ENCODE measurements around the gene UXT. TPM values are rescaled to one million over a fixed set of nuclear protein-coding genes. Genes with fewer than 3 reads are reported as not detected.
"Not testable (repeated sequence)": the region's sequence is repeated elsewhere in the genome, so short reads cannot be mapped to it uniquely, and the experiment has no call there.

Gene UXT, protein sequence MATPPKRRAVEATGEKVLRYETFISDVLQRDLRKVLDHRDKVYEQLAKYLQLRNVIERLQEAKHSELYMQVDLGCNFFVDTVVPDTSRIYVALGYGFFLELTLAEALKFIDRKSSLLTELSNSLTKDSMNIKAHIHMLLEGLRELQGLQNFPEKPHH
- total RNA-seq (2014; rRNA removed; shearing (Covaris generic)) = 178 and 233 TPM in 2 replicates

DNA sequence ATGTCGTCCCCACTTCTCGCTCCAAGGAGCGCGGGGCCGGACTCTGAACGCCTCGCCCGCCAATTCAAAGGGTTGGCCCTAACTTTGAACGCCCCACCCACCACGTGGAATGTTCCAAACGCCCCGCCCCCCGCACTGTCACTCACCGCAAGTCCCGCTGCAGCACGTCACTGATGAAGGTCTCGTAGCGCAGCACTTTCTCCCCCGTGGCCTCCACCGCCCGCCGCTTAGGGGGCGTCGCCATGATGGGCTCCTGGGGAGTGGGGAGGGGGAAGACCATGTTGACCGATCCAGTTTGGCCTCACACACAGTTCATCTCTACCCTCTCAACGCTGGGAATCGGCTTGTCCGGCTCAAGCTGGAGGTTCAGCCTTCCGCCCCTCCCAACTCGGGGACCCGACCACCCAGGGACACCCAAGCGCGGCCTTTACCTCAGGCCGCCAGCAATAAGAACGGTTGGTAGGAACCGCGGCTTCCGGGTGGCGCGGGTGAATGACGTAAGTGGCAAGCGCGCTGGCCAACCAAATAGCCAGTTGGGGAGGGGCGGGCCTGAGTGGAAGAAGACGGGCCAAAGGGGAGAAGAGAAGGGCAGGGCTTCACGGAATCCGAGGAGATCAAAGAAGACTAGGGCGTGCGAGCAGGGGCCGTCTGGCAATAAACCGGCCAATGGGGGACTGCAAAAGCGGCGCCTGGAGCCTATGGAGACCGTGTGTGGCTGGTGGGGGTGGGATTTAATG, at the start of gene UXT:
Gene UXT (minus strand): TSS at position 497 of the 737 bp plus-strand sequence. CDS start 253 bp downstream, at position 244.
- DNase-seq (ENCODE audit: low read depth) = peak; percentile 95

DNA sequence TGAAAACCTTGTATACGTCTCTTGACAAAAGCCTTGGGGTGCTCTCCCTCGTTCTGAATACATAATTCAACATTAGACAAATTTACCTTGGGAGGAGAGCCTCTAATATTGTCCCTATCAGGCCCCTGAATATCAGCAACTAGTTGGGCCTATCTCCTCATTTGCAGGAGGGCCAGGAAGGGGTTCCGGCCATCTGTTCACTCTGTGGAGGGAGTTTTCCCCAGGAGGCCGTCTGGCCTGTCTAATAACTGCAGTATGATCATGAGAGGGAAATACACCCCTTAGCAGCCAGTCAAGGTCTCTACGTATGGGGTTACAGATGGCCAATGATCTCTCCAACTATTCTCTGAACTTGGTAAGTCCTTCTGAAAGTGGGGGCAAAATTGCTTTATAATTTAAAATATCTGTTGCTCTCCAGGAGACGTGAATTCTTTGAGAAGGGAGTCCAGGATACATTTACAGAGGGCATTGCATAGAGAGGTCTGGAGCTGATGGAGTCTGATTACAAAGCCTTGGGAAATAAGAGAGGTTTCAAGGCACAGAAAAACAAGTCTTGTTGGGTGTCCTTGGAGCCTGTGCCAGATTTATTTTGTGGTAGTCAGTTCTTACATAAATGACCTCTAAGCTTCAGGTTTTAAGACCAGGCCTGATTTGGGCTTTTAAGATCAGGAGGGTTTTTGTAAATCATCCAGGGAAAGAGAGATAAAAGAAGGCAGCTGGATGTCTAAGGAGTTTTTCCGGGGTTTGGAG, 48.2 kb upstream of the UXT start:
- DNase-seq (ENCODE audit: low read depth) = no peak

DNA sequence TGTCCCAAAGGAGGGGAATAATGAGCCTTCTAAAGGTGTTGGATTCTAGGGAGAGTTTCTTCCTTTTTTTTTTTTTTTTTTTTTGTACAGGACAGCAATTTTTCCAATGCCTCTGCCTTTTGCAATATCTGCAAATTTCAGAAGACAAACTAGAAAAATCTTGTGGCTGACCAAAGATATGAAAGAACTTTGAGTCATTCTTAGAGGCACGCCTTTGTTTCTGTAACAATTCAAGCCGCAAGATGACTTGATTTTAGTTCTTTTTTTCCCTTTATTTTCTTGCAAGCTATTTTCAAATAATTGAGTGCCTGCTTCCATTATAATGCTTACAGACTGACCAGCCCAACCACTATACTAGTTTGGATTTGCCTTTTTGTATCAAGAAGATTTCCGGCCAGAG, 47.6 kb upstream of the UXT start:
- peak; percentile 21 for DNase-seq (ENCODE audit: low read depth)

DNA sequence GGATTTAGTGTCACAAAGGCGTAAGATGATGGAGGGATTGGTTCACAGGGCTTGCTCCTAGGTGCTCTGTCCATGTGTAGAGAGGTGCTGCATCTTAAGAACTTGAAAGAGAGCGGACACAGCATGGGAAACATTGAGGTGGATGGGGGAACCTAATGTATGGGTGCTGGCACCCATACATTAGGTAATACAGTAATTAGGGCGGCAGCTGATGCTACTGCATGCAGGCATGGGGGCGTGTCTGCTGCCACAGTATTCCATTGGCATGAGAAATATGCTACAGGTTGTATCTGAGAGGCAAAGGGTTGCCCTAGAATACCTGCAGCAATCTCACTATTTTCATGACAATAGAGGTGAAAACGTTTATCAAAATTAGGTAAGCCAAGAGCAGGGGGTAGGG, 45.8 kb upstream of the UXT start:
- DNase-seq (ENCODE audit: low read depth) = no peak

DNA sequence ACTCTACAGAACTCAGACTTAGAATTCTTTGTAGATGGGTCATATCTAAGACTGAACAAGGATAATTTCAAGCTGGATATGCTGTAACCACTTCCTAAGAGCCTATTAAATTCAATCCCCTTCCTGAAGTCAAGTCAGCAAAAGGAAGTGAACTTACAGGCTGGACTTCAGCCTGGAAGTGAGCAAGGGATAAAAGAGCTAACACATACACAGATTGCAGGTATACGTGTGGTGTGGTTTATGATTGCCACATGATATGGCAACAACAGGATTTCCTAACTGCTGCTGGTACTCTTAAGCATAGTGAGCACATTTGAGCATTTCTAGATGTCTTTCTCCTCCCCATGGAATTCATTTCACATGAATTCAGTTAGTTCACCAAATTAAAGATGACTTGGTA, 38.2 kb upstream of the UXT start:
- DNase-seq (ENCODE audit: low read depth) = no peak

DNA sequence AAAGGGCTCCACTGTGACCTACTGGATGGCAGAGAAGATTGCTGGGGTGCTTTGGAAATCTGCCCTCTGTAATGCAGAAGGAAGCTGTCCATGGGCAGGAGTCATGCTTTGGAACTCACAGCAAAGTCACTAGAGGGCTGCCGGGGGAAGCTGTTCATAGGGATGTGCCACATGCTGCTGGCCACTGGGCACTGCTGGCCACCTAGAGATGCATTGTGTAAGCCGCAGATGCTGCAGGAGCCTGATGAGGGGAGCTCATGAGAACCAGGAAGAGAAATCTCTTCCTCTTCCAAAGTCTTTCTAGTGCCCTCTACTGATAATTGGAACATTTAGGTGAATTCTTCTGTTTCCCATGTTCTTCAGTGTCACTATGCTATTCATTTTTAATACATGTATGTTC, 31.2 kb upstream of the UXT start:
- peak; percentile 15 for DNase-seq (ENCODE audit: low read depth)

DNA sequence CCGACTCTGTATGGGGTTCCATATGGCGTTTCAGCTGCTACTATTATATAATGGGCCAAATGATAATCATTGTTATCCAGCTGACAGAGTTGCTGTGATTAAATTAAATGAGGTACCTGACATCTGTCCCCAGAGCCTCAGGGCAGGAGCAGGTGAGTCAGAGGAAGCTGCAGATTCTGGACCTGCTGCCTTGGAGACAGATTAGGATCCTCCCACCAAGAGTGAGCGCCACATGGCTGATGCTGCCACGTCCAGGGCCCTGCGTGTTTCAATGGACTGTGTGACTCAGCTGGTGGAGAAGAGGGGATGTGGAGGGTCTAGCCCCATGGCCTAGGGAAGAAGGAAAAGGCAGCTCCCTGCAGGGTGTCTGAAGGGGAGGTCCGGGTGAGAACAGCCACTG, 28.3 kb upstream of the UXT start:
- DNase-seq (ENCODE audit: low read depth) = peak; percentile 4

DNA sequence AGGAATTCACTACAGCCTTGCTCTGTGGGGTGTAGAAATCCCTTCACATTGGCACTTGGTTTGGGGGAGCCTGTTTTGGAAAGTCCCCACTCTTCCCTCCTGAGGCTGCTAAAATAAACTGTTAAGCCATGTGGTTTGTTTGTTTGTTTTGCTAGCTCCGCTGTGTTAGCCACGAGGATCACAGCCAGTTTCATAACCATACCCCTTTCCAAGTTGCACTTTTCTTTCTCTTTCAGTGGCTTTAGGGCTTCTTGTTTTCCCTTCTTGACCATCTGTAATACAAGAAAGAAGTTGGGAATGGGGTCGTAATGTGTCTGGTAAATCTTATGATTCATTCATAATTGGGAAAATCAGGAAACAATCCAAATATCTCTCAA, 24.8 kb upstream of the UXT start:
- DNase-seq (ENCODE audit: low read depth) = no peak

DNA sequence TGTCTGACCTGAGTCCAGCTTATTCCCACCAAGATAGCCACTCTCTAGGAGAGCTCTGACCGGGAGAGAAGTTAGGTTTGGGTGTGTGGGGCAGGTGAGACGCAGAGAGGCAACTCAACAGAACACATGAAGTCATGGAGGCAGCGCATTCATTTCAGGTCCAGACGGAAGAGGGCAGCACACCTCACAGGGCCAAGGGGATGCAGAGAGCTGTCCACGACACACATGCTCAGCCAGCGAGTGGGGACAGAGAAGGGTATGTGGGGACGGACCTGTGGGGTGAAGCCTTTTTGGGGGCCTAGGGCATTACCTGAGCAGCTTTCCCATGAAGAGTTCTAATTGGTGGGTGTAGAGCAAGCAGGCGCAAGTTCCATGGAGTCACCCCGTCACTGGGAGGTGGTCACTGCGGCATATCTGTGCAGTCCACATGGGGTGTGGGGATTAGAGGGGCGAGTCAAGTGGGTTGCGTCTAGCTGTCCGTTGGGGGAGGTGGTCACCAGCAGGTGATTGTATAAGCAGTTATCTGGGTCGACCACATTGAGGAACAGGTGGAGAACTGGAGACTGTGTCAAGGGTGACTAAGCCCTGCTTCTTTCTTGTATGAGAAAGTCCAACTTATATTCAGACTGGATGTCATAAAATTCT, 24.3 kb upstream of the UXT start:
- no peak for DNase-seq (ENCODE audit: low read depth)

DNA sequence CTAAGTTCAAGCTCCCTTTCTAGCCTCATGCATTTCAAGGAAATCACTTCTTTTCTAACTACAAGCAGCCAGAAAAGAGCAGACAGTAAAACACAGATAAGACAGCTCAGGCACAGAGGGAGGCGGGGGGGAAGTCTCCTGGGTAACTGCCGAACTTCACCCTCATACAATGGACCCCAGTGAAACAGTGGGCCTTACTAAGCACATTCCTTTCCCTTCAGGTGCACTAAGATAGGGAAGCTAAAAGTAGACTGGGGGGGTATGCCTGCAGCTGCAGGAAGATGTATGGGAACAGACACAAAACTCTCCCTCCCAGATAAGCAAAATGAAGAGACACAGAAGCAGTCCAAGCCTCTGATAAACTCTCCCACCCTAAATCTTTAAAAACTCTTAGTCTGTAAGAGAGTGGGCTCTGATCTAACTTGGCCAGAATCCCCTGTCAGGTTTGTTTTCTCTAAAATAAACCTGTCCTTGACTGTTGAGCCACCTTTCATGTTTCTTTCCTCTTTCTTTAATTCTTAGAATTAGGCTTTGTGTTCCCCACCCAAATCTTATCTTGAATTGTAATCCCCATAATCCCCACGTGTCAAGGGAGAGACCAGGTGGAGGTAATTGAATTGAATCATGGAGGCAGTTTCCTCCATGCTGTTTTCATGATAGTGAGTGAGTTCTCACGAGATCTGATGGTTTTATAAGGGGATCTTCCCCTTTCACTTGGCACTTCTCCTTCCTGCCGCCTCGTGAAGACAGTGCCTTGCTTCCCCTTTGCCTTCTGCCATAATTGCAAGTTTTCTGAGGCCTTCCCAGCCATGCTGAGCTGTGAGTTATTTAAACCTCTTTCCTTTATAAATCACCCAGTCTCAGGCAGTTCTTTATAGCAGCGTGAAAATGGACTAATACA, 17.2 kb upstream of the UXT start:
- not testable (repeated sequence) for DNase-seq (ENCODE audit: low read depth)

DNA sequence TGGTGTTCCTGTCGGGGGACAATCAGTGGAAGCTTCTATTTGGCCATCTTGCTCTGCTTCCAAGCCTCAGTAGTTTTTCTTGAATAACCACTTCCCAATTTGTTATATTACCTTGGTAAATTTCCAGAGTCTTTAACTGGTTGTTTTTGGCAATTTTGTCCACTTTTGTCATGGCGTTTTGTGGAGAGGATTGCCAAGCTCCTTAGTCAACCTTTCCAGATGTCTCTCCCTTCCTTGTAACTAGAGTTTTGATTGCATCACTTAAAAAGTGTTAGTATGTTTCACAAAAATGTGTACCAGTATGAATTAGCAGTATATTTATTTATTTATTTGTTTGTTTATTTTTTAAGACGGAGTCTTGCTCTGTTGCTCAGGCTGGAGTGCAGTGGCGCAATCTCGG, 15.8 kb upstream of the UXT start:
- DNase-seq (ENCODE audit: low read depth) = no peak

DNA sequence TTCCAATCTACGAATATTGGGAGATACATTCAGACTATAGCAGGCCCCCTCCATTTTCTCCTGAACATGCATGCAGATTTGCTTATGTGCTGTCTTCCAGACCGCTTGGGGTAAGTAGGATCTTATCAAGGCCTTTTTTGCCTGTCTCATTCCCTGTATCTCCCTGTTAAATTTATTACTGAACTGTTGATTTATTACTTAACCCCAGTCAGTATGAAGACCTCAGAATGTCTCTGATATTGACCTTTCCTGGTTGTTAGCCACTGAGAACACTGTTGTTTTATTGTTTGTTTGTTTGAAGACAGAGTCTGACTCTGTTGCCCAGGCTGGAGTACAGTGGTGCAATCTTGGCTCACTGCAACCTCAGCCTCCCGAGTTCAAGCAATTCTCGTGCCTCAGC, 6.8 kb upstream of the UXT start:
- not testable (repeated sequence) for DNase-seq (ENCODE audit: low read depth)

DNA sequence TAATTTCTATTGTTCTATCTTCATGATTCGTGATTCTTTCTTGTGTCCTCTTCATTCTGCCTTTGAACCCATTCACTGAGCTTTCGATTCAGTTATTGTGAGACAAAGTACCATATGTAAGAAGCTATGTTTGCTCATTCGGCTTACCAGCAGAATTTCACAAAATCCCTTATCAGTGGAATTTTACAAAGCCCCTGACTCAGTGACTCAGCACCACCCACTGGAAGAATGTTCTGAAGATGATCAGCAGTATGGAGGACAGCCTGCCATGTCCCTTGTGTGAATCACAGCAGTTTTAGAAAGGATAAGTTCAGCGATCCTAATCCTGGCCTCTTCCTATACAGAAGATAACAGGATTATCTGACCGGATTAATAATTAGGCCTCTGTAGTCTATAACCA, 5.8 kb upstream of the UXT start:
- DNase-seq (ENCODE audit: low read depth) = no peak

DNA sequence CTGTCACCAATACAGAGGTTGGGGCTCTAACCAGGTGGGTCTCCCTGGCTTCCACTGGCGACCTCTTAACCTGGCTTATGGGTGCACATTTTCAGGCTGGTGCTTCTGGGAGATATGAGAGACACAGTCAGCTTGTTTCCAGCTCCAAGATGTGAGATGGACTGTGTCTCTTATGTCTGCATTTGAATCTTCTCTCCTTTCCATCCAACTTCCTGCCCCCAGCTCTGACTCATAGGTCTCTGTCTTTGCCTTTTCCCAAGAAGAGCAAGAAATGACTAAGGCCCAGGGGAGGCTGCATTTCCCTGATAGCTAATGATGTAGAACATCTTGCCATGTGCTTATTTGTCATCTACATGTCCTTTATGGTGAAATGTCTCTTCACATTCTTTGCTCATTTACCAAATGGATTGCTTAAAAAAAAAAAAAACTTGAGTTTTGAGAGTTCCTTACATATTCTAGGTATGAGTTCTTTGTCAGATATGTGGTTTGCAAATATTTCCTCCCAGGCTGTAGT, 3.2 kb upstream of the UXT start:
- DNase-seq (ENCODE audit: low read depth) = peak; percentile 82

DNA sequence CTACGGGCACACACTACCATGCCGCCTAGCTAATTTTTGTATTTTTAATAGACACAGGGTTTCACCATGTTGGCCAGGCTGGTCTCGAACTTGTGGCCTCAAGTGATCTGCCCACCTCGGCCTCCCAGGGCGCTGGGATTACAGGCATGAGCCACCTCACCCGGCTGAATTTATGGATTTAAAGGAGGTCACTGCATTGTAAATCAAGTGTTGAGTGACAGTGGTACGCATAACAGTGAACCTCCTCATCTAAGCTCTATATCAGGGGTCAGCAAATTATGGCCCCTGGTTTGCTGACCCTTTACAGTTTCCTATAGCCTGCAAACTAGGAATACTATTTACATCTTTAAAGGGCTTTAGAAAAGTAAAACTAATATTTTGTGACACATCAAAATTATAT, 2.6 kb upstream of the UXT start:
- DNase-seq (ENCODE audit: low read depth) = no peak

DNA sequence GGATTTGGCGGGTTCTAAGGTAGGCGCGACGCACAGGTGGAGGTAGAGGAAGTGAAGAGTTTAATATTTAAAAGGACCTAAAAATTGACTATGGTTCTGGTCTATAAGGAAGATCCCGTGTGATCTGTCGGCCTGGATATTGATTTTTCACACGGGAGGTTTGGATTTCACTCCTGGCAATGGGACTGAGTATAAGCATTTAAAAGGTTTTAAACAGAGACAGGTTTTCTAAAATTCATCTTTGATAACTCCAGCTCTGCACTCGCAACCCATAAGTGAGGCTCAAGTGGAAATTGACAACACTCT, 394 bp upstream of the UXT start:
- no peak for DNase-seq (ENCODE audit: low read depth)

DNA sequence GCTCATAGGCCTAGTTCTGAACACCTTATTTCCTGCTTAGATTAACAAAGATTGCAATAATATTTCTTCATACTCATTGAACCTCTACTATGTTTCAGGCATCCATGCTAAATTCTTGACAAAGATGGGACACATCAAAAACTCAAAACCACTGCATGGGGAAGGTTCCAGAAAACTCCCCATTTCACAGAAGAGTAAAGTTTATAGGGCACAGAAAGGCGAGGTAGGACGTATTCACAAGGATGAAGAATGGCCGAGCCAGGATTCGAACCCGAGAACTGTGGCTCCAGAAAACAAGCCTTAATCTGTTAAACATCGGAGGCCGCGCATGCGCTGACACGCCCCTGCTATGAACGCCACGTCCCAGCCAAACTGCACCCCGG, 688 bp downstream of the UXT start:
- DNase-seq (ENCODE audit: low read depth) = no peak

DNA sequence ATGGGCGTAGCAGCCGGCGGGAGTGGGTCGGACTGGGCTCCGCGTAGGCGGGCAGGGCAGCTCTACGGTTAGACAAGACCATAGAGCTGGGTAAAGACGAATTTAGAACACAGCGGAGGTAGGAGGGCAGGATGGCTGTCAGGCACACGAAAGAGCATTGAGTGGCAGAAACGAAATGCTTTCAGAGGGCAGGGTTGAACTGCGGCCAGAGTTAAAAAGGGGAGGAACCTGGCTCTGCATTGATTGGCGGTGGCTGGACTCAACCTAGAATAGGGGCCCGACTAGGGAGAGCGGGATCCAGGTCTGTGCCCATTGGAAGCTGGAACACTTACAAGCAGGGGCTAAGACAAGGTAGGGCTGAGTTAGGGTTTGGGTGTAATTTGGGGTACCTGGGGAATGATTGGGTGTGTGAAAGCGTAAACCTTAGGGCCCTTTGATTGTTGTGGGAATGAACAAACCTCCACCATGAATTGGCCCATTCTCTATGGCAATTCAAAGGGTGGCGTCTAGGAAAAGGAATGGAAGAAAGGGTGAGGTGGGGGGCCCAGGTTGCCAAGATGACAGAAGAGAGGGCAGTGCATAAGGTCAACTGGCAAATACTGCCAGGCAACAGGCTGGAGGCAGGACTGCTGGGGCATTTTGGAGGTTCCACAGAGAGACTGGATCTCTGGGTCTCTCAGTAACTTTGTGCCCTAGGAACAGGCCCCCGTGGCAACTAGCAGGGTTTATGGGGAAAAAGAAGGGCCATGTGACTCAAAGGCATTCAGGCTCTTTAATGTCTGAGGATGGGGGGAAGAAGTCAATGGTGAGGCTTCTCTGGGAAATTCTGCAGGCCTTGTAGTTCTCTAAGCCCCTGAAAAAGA, 7.7 kb downstream of the UXT start:
- no peak for DNase-seq (ENCODE audit: low read depth)

DNA sequence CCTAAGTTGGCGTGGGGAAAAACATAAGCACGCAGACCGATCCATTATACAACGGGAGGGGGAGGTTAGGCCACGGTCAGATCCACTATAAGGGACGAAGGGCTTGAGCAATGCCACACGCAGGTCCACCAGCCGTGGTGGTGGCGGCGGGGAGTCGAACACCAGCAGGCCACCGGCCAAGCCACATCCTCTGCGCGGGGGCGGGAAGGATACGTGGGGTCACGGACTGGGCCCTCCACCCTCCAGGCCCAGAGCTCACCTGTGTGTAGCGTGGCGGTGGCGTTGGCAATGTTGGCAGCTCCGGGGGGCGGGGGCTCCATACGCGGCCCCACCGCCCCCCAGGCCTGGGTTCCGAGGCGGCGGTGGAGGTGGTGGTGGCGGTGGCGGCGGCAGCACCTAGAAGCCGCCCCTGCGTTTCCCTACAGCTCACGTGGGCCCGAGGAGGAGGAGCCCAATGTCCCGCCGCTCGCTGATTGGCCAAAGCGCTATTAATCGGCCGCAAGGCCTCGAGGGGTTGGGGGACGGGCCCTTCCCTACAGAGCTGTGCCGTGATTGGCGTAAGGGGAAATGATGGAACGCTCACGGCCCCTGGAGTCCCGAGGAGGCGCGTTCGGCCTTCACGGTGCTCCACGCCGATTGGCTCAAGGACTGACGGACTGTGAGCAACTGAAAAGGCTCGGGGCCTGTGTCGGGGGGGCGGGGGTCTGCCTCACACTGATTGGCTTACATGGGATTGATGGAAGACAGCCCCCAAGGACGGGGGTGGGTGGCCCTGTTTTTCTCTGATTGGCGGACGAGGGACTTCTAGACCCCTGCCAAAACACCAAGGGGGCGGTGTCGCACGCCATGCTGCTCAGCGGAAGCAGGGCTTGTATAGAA, 8.6 kb downstream of the UXT start, which contains the start of gene ELK1:
Gene ELK1 (minus strand): TSS at position 400 of the 879 bp plus-strand sequence. CDS start 9,122 bp downstream, outside the sequence.
- peak; percentile 99 for DNase-seq (ENCODE audit: low read depth)

Measured in M059J (cell line).